Measurements from ENCODE around the gene ST8SIA5.

Gene ST8SIA5

GRCh38 chr18:46622999-46623398 is 133.9 kb downstream of the ST8SIA5 start:
- no peak for DNase-seq

- no peak for DNase-seq
Measured at GRCh38 chr18:46622451-46622850, 134.4 kb downstream of the ST8SIA5 start.

DNA sequence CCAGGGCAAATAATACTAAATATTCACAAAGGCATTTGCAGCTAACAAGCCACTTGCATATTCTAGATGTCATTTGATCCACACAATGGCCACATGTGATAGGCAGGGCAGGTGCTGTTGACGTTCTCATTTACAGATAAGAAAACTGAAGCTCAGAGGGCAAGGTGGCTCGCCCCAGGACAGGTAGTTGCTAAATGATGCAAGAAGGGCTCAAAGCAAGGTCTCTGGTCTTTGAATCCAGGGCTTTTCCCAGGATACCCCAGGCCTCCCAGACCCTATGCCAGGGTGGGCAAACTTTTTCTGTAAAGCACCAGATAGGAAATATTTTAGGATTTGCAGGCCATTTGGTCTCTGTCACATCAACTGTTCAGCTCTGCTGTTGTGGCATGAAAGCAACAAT is 135.0 kb downstream of the ST8SIA5 start:
- DNase-seq: no peak

- DNase-seq: no peak
Measured at GRCh38 chr18:46621111-46621766, 135.6 kb downstream of the ST8SIA5 start.

DNA sequence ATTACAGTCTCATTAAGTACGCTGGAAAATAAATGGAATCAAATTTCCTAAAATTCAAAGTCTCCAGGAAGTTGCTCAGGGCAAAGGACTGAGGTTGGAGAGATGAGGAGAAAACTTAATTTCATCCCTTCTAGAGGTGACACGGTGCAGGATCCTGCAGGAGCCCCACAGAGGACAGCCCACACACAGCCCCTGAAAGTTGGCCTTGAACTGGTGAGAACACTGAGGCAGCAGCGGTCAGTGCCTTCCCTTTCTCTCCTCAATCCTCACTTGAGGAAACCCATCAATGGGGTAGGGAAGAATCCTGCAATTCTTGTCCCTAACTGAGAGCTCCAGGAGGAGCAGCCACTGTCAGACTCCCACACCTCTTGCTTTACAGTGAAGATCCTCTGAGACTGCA is 137.3 kb downstream of the ST8SIA5 start:
- DNase-seq: no peak
